Memory B cell (primary cell): Measurements from ENCODE around the gene TPBGL.

Source experiments
- ATAC-seq: fragments of 150-1000 bp; cut with Tn5 transposase; 2 replicates; pipeline ENCODE4 v1.10.0; 2021; ENCODE audit warnings: low read depth, mild to moderate bottlenecking, moderate library complexity
- DNase-seq, 2 donors: peaks; one replicate each; pipeline ENCODE4 v3.0.0; 2022; ENCODE audit warnings: low spot score in 2 of 2
- H3K27ac Mint-ChIP-seq: one replicate; pipeline ENCODE4 v1.8.0; 2022; ENCODE audit warnings: mild to moderate bottlenecking, moderate library complexity, mixed read lengths
- H3K27me3 Mint-ChIP-seq: one replicate; pipeline ENCODE4 v1.8.0; 2022; ENCODE audit warnings: mixed read lengths
- H3K36me3 Mint-ChIP-seq: one replicate; pipeline ENCODE4 v1.8.0; 2022; ENCODE audit warnings: mild to moderate bottlenecking, mixed read lengths
- H3K4me1 Mint-ChIP-seq: one replicate; pipeline ENCODE4 v1.8.0; 2022; ENCODE audit warnings: mixed read lengths
- H3K4me3 Mint-ChIP-seq: one replicate; pipeline ENCODE4 v1.8.0; 2022; ENCODE audit warnings: mild to moderate bottlenecking, moderate library complexity, mixed read lengths
- H3K9me3 Mint-ChIP-seq: one replicate; pipeline ENCODE4 v1.8.0; 2022; ENCODE audit warnings: mixed read lengths

Gene TPBGL

GRCh38 chr11:75240311-75241035 lies at the start of gene TPBGL:
TSS of gene TPBGL (plus strand) at chr11:75240774. CDS start at chr11:75241050, 276 bp downstream.
- Mint-ChIP-seq H3K36me3 (no peaks in the 10 kb centered on the region), H3K4me1 (peaks cover 7% of the 10 kb centered on the region), H3K9me3 (no peaks in the 10 kb centered on the region), H3K27ac (no peak within 1 kb of the TSS), H3K4me3 (peak within 1 kb of the TSS; percentile 69), H3K27me3 (peaks cover 30% of the 10 kb centered on the region)
- DNase-seq (peak in 1 of 2 donors; percentile 27), ATAC-seq (no peak)

- DNase-seq (no peak), ATAC-seq (no peak)
- Mint-ChIP-seq H3K27ac (no peak overlapping the region), H3K9me3 (no peaks in the 10 kb centered on the region), H3K36me3 (no peaks in the 10 kb centered on the region), H3K27me3 (peaks cover 2% of the 10 kb centered on the region), H3K4me1 (no peaks in the 10 kb centered on the region), H3K4me3 (no peak overlapping the region)
Observed at GRCh38 chr11:75191330-75191717, 49.2 kb upstream of the TPBGL start.

DNA sequence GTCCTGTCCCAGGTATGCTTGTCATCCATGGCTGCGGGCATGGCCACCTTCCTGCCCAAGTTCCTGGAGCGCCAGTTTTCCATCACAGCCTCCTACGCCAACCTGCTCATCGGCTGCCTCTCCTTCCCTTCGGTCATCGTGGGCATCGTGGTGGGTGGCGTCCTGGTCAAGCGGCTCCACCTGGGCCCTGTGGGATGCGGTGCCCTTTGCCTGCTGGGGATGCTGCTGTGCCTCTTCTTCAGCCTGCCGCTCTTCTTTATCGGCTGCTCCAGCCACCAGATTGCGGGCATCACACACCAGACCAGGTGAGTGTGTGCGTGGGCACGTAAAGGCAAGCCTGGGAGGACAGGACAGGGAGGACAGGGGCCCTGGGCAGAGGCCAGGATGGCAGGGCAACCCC lies 47.3 kb upstream of the TPBGL start:
- Mint-ChIP-seq H3K27me3 (peaks cover 4% of the 10 kb centered on the region), H3K9me3 (no peaks in the 10 kb centered on the region), H3K27ac (no peak overlapping the region), H3K36me3 (no peaks in the 10 kb centered on the region), H3K4me3 (no peak overlapping the region), H3K4me1 (no peaks in the 10 kb centered on the region)
- DNase-seq (no peak), ATAC-seq (no peak)

DNA sequence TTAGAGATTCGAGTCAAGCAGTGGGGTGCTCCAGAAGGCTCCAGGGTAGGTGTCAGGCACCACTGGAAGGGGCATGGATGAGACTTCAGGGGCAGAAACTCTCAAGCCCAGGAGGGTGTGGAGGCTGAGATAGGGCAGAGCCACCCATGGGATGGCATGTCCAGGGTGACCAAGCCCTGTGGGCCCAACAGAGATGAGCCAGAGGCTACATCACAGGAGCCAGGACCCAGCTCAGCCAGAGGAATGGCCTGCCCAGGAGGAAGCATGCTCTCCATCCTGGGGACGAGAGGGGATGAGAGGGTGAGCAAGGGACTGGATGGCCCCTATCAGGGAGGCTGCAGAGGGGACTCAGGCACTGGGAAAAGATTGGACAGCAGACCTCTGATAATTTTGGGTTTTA lies 46.9 kb upstream of the TPBGL start:
- H3K9me3 Mint-ChIP-seq: no peaks in the 10 kb centered on the region
- no peak for DNase-seq
- H3K36me3 Mint-ChIP-seq: no peaks in the 10 kb centered on the region
- no peak overlapping the region for H3K4me3 Mint-ChIP-seq
- H3K4me1 Mint-ChIP-seq: no peaks in the 10 kb centered on the region
- peaks cover 4% of the 10 kb centered on the region for H3K27me3 Mint-ChIP-seq
- no peak overlapping the region for H3K27ac Mint-ChIP-seq
- ATAC-seq: no peak

GRCh38 chr11:75194147-75194546 lies 46.4 kb upstream of the TPBGL start:
- peaks cover 4% of the 10 kb centered on the region for H3K27me3 Mint-ChIP-seq
- H3K4me3 Mint-ChIP-seq: no peak overlapping the region
- ATAC-seq (no peak), DNase-seq (no peak)
- no peaks in the 10 kb centered on the region for H3K36me3 Mint-ChIP-seq
- H3K9me3 Mint-ChIP-seq: no peaks in the 10 kb centered on the region
- H3K27ac Mint-ChIP-seq: no peak overlapping the region
- no peaks in the 10 kb centered on the region for H3K4me1 Mint-ChIP-seq

GRCh38 chr11:75195167-75195962 lies 45.2 kb upstream of the TPBGL start:
- no peak for DNase-seq

DNA sequence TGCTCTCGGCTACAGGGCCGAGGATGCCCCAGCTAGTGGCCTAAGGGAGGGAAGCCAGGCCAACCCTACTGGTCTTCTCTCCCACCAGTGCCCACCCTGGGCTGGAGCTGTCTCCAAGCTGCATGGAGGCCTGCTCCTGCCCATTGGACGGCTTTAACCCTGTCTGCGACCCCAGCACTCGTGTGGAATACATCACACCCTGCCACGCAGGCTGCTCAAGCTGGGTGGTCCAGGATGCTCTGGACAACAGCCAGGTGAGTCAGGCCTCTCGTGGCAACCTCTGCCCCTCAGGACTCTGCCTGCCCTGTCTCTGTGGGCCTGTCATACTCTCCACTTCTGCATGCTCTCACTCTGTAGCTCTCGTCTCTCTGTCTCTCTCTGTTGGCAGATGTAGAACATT lies 44.1 kb upstream of the TPBGL start:
- Mint-ChIP-seq H3K9me3 (no peaks in the 10 kb centered on the region), H3K27ac (no peak overlapping the region), H3K36me3 (no peaks in the 10 kb centered on the region), H3K4me1 (no peaks in the 10 kb centered on the region), H3K27me3 (peaks cover 4% of the 10 kb centered on the region), H3K4me3 (no peak overlapping the region)
- DNase-seq: no peak
- no peak for ATAC-seq

More at GRCh38 chr11:75195167-75195962, 45.2 kb upstream of the TPBGL start:
- no peaks in the 10 kb centered on the region for H3K9me3 Mint-ChIP-seq
- peaks cover 4% of the 10 kb centered on the region for H3K27me3 Mint-ChIP-seq
- H3K36me3 Mint-ChIP-seq: no peaks in the 10 kb centered on the region
- no peaks in the 10 kb centered on the region for H3K4me1 Mint-ChIP-seq
- H3K4me3 Mint-ChIP-seq: no peak overlapping the region
- no peak for ATAC-seq
- H3K27ac Mint-ChIP-seq: no peak overlapping the region

DNA sequence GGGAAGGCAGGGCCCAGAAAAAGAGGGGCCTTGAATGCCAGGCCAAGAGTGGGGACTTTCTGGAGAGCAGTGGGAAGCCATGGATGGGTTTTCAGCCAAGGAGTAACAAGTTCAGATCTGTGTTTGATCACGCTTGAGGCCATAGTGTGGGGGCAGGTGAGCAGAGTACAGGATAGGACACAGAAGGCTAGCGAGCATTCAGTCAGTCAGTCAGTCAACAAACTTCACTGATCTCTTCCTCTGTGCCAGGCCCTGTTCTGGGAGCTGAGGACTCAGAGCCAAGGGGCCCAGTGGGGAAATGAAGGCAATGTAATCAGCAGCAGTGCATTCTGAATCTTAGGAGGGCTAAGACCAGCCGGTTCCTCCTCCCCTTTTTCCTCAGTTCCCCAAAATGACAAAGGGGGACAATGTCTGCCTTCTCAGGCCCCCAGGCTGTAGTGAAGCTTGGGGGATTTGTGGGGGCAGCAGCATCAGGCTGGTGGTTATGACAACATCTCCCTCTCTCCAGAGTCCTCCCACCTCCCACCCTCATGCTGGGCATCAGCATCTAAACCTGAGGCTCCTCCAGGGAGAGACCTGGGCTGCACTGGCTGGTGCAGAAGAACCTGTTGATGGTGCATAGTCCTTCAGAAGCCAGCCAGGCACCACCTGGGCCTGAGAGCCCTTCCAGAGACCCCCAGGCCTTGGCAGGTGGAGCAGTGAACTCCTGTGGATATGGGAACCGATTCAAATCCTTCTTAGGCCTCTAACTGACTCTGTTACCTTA lies 42.9 kb upstream of the TPBGL start:
- DNase-seq (no peak), ATAC-seq (no peak)
- Mint-ChIP-seq H3K4me3 (no peak overlapping the region), H3K9me3 (no peaks in the 10 kb centered on the region), H3K4me1 (no peaks in the 10 kb centered on the region), H3K27ac (no peak overlapping the region), H3K36me3 (no peaks in the 10 kb centered on the region), H3K27me3 (peaks cover 8% of the 10 kb centered on the region)

DNA sequence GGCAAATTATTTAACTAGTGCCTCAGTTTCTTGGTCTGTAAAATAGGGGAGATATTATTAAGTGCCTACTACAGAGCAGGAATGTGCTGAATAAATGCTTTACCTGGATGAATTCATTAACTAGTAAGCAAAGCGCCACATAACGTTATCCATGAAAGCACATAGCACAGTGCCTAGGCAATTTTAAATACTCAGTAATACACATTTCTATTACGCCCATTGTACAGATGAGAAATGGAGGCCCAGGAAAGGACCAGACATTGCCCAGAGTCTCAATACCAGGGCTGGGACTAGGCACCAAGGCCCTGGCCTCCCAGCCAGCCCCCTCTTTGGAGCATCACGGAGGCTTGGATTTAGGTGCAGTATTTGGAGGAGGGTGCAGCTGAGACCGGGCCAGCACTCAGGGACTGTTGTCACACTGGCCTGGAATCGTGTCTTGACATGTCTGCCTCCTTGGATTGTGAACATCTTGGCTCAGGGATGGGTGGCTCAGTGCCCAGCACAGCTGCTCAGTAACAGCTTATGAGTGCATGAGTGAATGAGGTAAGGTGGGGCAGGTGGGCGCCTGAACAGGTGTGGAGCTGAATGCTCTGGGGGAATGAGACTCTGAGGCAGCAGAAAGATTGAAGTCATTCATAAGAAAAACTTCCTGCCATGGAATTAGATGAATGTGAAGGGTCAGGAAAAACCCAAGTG lies 42.1 kb upstream of the TPBGL start:
- H3K27me3 Mint-ChIP-seq: peaks cover 8% of the 10 kb centered on the region
- no peaks in the 10 kb centered on the region for H3K36me3 Mint-ChIP-seq
- H3K4me1 Mint-ChIP-seq: no peaks in the 10 kb centered on the region
- no peaks in the 10 kb centered on the region for H3K9me3 Mint-ChIP-seq
- DNase-seq (no peak), ATAC-seq (no peak)
- H3K27ac Mint-ChIP-seq: no peak overlapping the region
- no peak overlapping the region for H3K4me3 Mint-ChIP-seq

GRCh38 chr11:75199412-75199955 lies 41.1 kb upstream of the TPBGL start:
- DNase-seq: no peak
- Mint-ChIP-seq H3K36me3 (no peaks in the 10 kb centered on the region), H3K4me1 (no peaks in the 10 kb centered on the region), H3K4me3 (no peak overlapping the region), H3K9me3 (no peaks in the 10 kb centered on the region), H3K27me3 (peaks cover 8% of the 10 kb centered on the region), H3K27ac (no peak overlapping the region)
- ATAC-seq: no peak

DNA sequence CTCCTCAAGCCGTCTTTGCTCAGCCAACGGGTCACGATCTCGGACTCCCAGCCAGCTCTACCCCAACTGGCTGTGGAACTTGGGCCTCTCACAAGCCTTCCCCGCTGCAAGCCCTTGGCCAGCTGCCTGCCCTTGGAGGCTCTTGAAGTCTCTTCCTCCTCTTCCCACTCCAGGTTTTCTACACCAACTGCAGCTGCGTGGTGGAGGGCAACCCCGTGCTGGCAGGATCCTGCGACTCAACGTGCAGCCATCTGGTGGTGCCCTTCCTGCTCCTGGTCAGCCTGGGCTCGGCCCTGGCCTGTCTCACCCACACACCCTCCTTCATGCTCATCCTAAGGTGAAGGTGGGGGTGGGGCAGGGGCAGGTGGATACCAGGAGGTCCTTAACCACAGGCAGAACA lies 40.5 kb upstream of the TPBGL start:
- H3K27ac Mint-ChIP-seq: no peak overlapping the region
- ATAC-seq (no peak), DNase-seq (no peak)
- H3K4me1 Mint-ChIP-seq: no peaks in the 10 kb centered on the region
- H3K4me3 Mint-ChIP-seq: no peak overlapping the region
- H3K9me3 Mint-ChIP-seq: no peaks in the 10 kb centered on the region
- peaks cover 8% of the 10 kb centered on the region for H3K27me3 Mint-ChIP-seq
- no peaks in the 10 kb centered on the region for H3K36me3 Mint-ChIP-seq

GRCh38 chr11:75200531-75200930 lies 40.0 kb upstream of the TPBGL start:
- Mint-ChIP-seq H3K27ac (no peak overlapping the region), H3K4me1 (no peaks in the 10 kb centered on the region), H3K36me3 (no peaks in the 10 kb centered on the region), H3K4me3 (no peak overlapping the region), H3K27me3 (peaks cover 8% of the 10 kb centered on the region), H3K9me3 (no peaks in the 10 kb centered on the region)
- ATAC-seq (no peak), DNase-seq (no peak)

DNA sequence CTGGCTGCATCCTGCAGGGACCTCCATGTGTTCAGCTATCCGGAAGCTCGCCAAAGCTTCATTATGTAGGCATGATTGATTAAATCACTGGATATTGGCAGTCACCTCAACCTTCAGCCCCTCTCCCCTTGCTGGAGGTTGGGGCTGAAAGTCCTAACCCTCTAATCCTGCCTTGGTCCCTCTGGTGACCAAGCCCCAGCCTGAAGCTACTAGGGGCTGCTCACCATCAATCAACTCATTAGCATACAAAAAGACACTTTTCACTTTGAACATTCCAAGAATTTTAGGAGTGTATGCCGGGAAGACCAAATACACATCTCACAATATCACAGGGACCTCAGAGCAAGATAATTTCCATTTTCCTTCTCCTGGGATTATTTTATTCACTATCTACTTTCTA lies 38.8 kb upstream of the TPBGL start:
- DNase-seq (no peak), ATAC-seq (no peak)
- H3K27me3 Mint-ChIP-seq: peaks cover 8% of the 10 kb centered on the region
- no peak overlapping the region for H3K27ac Mint-ChIP-seq
- no peaks in the 10 kb centered on the region for H3K9me3 Mint-ChIP-seq
- no peaks in the 10 kb centered on the region for H3K36me3 Mint-ChIP-seq
- H3K4me3 Mint-ChIP-seq: no peak overlapping the region
- H3K4me1 Mint-ChIP-seq: no peaks in the 10 kb centered on the region
